Uterus (tissue), 2 donors: Measurements from ENCODE around the gene IAPP.

Source experiments
- POLR2A ChIP-seq, 2 donors: fragments of 450-650 bp; IDR thresholded peaks; one replicate each; pipeline ENCODE4 v1.6.1; 2016; ENCODE audit warnings: antibody characterized with exemption in 2 of 2, mild to moderate bottlenecking in 1 of 2, moderate library complexity in 1 of 2
- TF ChIP-seq, protein P1 (sequence below), 4 experiments: fragments of 200-600 bp in 2 of 4; fragments of 450-650 bp in 2 of 4; sonication (generic) in 2 of 4; IDR thresholded peaks; one replicate each; pipeline ENCODE4 v1.5.1; 2016 to 2019; ENCODE audit warnings: antibody characterized with exemption in 4 of 4, mild to moderate bottlenecking in 2 of 4, moderate library complexity in 1 of 4

DNA sequence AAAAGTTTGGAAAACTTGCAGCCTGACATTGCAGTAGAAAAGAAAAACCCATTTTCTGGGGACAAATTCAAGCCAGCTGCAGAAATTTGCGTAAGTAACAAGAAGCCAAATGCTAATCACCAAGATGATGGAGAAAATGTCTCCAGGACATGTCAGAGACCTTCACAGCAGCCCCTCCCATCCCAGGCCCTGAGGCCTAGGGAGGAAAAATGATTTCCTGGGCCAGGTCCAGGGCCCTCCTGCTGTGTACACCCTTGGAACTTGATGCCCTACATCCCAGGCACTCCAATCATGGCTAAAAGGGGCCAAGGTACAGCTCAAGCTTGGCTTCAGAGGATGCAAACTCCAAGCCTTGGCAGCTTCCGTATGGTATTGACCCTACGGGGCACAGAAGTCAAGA, 14.5 kb downstream of the IAPP start:
- TF ChIP-seq, protein P1, sequence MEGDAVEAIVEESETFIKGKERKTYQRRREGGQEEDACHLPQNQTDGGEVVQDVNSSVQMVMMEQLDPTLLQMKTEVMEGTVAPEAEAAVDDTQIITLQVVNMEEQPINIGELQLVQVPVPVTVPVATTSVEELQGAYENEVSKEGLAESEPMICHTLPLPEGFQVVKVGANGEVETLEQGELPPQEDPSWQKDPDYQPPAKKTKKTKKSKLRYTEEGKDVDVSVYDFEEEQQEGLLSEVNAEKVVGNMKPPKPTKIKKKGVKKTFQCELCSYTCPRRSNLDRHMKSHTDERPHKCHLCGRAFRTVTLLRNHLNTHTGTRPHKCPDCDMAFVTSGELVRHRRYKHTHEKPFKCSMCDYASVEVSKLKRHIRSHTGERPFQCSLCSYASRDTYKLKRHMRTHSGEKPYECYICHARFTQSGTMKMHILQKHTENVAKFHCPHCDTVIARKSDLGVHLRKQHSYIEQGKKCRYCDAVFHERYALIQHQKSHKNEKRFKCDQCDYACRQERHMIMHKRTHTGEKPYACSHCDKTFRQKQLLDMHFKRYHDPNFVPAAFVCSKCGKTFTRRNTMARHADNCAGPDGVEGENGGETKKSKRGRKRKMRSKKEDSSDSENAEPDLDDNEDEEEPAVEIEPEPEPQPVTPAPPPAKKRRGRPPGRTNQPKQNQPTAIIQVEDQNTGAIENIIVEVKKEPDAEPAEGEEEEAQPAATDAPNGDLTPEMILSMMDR (IDR thresholded peaks at IDR 0.05): no peak
- TF ChIP-seq POLR2A (IDR thresholded peaks at IDR 0.05): no peak
